Right lobe of liver (tissue), 6 donors: ENCODE data around the gene SIK2. TPM values are rescaled to one million over a fixed set of nuclear protein-coding genes. Genes with fewer than 3 reads are reported as not detected.

Experiments used
- ATAC-seq, 4 donors: fragments of 200-7000 bp; cut with Tn5 transposase; one replicate each; pipeline ENCODE4 v1.9.1; 2020; ENCODE audit warnings: mild to moderate bottlenecking in 4 of 4, moderate library complexity in 4 of 4
- DNase-seq, 3 donors: peaks; one replicate each; pipeline ENCODE4 v3.0.0-alpha.2; 2020
- H3K27ac ChIP-seq, 3 donors: fragments of 200-600 bp; one replicate each; pipeline ENCODE4 v1.8.0; 2022
- H3K27me3 ChIP-seq, 2 donors: fragments of 200-600 bp; one replicate each; pipeline ENCODE4 v1.8.0; 2022
- H3K36me3 ChIP-seq, 4 donors: fragments of 200-600 bp; sonication (generic) in 1 of 4; one replicate each; pipeline versions ENCODE4 v1.5.1 to v1.8.0; 2017 to 2022; ENCODE audit warnings: control low read depth in 1 of 4
- H3K4me1 ChIP-seq, 4 donors: fragments of 200-600 bp; sonication (generic) in 1 of 4; one replicate each; pipeline versions ENCODE4 v1.5.1 to v1.8.0; 2017 to 2022; ENCODE audit warnings: control low read depth in 1 of 4
- H3K4me3 ChIP-seq, 3 donors: fragments of 200-600 bp; one replicate each; pipeline ENCODE4 v1.8.0; 2022
- H3K9me3 ChIP-seq, 4 donors: fragments of 200-600 bp; sonication (generic) in 1 of 4; one replicate each; pipeline versions ENCODE4 v1.5.1 to v1.8.0; 2017 to 2022; ENCODE audit warnings: control low read depth in 1 of 4
- CTCF ChIP-seq, 4 donors: fragments of 200-600 bp in 3 of 4; fragments of 450-650 bp in 1 of 4; IDR thresholded peaks; one replicate each; pipeline versions ENCODE4 v1.5.1 to v1.8.0; 2016 to 2022; ENCODE audit warnings: antibody characterized with exemption in 4 of 4, mild to moderate bottlenecking in 2 of 4
- POLR2A ChIP-seq: fragments of 450-650 bp; IDR thresholded peaks from one replicate; pipeline ENCODE4 v1.6.1; 2017; ENCODE audit warnings: antibody characterized with exemption, mild to moderate bottlenecking
- WGBS: methylation state at CpG from one replicate; pipeline ENCODE4 v1.1.6; 2018; ENCODE audit warnings: low coverage, low lambda C conversion rate; ENCODE audit not compliant: insufficient coverage; ENCODE audit errors: missing lambda C conversion rate; 5-methylcytosine and 5-hydroxymethylcytosine counted together
- intact Hi-C, 2 donors: fragments of 100-400 bp; cut with DNase I; formaldehyde crosslinking; loops; one replicate each; pipeline versions ENCODE4 v1.11.2 to v1.14.1; 2022
- total RNA-seq, 6 experiments: library from RNA; depleted of rRNA in 2 of 6; stranded (reverse); fragments of >200 nt in 2 of 6; fragmentation: NEBNext Ultra II Directional in 3 of 6; extraction: Animal tissue kit (Norgen Biotek cat#: 25700) in 3 of 6; gene quantifications; one replicate each; pipeline versions ENCODE4 v1.1.0 to v1.2.4, GENCODE V29; 2016 to 2023
- donor health status: DM: no; HTN: yes; CAD: no.
- donor health status: DM: no; HTN: no; CAD: no.
- donor health status: DM: no; HTN: no; CAD: no.
- donor health status: DM: no; HTN: yes; CAD: no.
- donor health status: DM: no; HTN: yes; CAD: no.

SIK2 gene
- total RNA-seq, 6 experiments from 2014 or later, result 15.4 to 39.5 (median 26.4) TPM

- intact Hi-C loops, result no loop called here
- Histone ChIP-seq H3K9me3 (no peaks in the 10 kb centered on the region), H3K4me3 (no peak overlapping the region), H3K27ac (no peak overlapping the region), H3K27me3 (no peaks in the 10 kb centered on the region), H3K36me3 (peaks cover 0 to 25% (median 13%) of the 10 kb centered on the region in 4 donors), H3K4me1 (no peaks in the 10 kb centered on the region)
- WGBS, result no CpG with 5 or more reads among the region's 1 CpG
- ATAC-seq, result peak in 3 of 4 donors; percentile 11 to 27 (median 11)
- DNase-seq, result no peak
- TF ChIP-seq CTCF (IDR thresholded peaks at IDR 0.05) (no peak), POLR2A (no peak)
These were observed 69.1 kb downstream of the SIK2 start for GRCh38 chr11:111671383-111671782.

GRCh38 chr11:111672949-111673348 is 70.7 kb downstream of the SIK2 start:
- WGBS, result no CpG with 5 or more reads among the region's 1 CpG
- H3K36me3 ChIP-seq, result peaks cover 0 to 25% (median 13%) of the 10 kb centered on the region in 4 donors
- intact Hi-C loops, result no loop called here
- TF ChIP-seq POLR2A (no peak), CTCF (IDR thresholded peaks at IDR 0.05) (no peak)
- no peak for ATAC-seq
- no peak for DNase-seq
- no peaks in the 10 kb centered on the region for H3K9me3 ChIP-seq
- H3K4me3 ChIP-seq, result no peak overlapping the region
- no peak overlapping the region for H3K27ac ChIP-seq
- no peaks in the 10 kb centered on the region for H3K4me1 ChIP-seq
- H3K27me3 ChIP-seq, result no peaks in the 10 kb centered on the region

GRCh38 chr11:111674941-111675340 is 72.7 kb downstream of the SIK2 start:
- no peak for DNase-seq
- 100% methylated on average over 1 of the region's 1 CpG for WGBS
- Histone ChIP-seq H3K9me3 (no peaks in the 10 kb centered on the region), H3K4me3 (no peak overlapping the region), H3K27ac (no peak overlapping the region), H3K27me3 (no peaks in the 10 kb centered on the region), H3K36me3 (peaks cover 0 to 24% (median 12%) of the 10 kb centered on the region in 4 donors), H3K4me1 (no peaks in the 10 kb centered on the region)
- intact Hi-C loops, result no loop called here
- no peak for TF ChIP-seq CTCF (IDR thresholded peaks at IDR 0.05)
- TF ChIP-seq POLR2A, result no peak
- no peak for ATAC-seq

- H3K4me1 ChIP-seq, result no peaks in the 10 kb centered on the region
- H3K27me3 ChIP-seq, result no peaks in the 10 kb centered on the region
- H3K9me3 ChIP-seq, result no peaks in the 10 kb centered on the region
- TF ChIP-seq POLR2A, result no peak
- no peak for TF ChIP-seq CTCF (IDR thresholded peaks at IDR 0.05)
- WGBS, result 100% methylated on average over 2 of the region's 2 CpGs
- H3K36me3 ChIP-seq, result peaks cover 0 to 24% (median 12%) of the 10 kb centered on the region in 4 donors
- intact Hi-C loops, result no loop called here
- DNase-seq, result no peak
- ATAC-seq, result no peak
- no peak overlapping the region for H3K27ac ChIP-seq
- H3K4me3 ChIP-seq, result no peak overlapping the region
These were observed 73.6 kb downstream of the SIK2 start for GRCh38 chr11:111675891-111676290.
